Pulmonary artery endothelial cell (primary cell): ENCODE measurements around the gene CTF1. TPM values are rescaled to one million over a fixed set of nuclear protein-coding genes. Genes with fewer than 3 reads are reported as not detected.

Experiments
- total RNA-seq: library from RNA; depleted of rRNA; stranded (reverse); fragments of >200 nt; gene quantifications from 2 replicates; pipeline ENCODE4 v1.2.3, GENCODE V29; 2014

The CTF1 gene
- total RNA-seq, 1 donor from 2014 or later, result 0.20 TPM

Other genes with a start within 250 kb of the CTF1 start
- 6.7 and 11.1 TPM in 2 replicates for gene PRR14, start 245.7 kb upstream of the CTF1 start, total RNA-seq
- gene FBRS, start 238.2 kb upstream of the CTF1 start, total RNA-seq, result 12.4 and 14.0 TPM in 2 replicates
- 33.4 and 42.6 TPM in 2 replicates for gene SRCAP, start 197.4 kb upstream of the CTF1 start, total RNA-seq
- gene PHKG2, start 148.2 kb upstream of the CTF1 start, total RNA-seq, result 20.9 and 21.2 TPM in 2 replicates
- 1.3 and 1.6 TPM in 2 replicates for gene CFAP119, start 134.6 kb upstream of the CTF1 start, total RNA-seq
- gene RNF40, start 134.3 kb upstream of the CTF1 start, total RNA-seq, result 63.8 and 99.4 TPM in 2 replicates
- gene ZNF629, start 109.4 kb upstream of the CTF1 start, total RNA-seq, result 6.1 and 7.8 TPM in 2 replicates
- 28.8 and 30.7 TPM in 2 replicates for gene BCL7C, start 2.5 kb upstream of the CTF1 start, total RNA-seq
- gene FBXL19, start 27.0 kb downstream of the CTF1 start, total RNA-seq, result 27.0 and 29.7 TPM in 2 replicates
- gene ORAI3, start 52.5 kb downstream of the CTF1 start, total RNA-seq, result 12.4 and 19.5 TPM in 2 replicates
- gene SETD1A, start 61.1 kb downstream of the CTF1 start, total RNA-seq, result 2.2 and 2.4 TPM in 2 replicates
- 11.3 and 14.9 TPM in 2 replicates for gene HSD3B7, start 88.6 kb downstream of the CTF1 start, total RNA-seq
- 0.33 and 0.39 TPM in 2 replicates for gene STX1B, start 114.0 kb downstream of the CTF1 start, total RNA-seq
- 32.0 and 32.5 TPM in 2 replicates for gene STX4, start 136.9 kb downstream of the CTF1 start, total RNA-seq
- 6.8 and 9.2 TPM in 2 replicates for gene ZNF668, start 177.6 kb downstream of the CTF1 start, total RNA-seq
- 13.8 and 14.1 TPM in 2 replicates for gene ZNF646, start 177.8 kb downstream of the CTF1 start, total RNA-seq
- 0.92 TPM in 2 replicates for gene PRSS53, start 192.3 kb downstream of the CTF1 start, total RNA-seq
- 53.6 and 78.7 TPM in 2 replicates for gene VKORC1, start 198.2 kb downstream of the CTF1 start, total RNA-seq
- 19.8 and 20.2 TPM in 2 replicates for gene BCKDK, start 211.8 kb downstream of the CTF1 start, total RNA-seq
- 39.5 and 40.4 TPM in 2 replicates for gene KAT8, start 221.1 kb downstream of the CTF1 start, total RNA-seq
- gene PRSS8, start 239.1 kb downstream of the CTF1 start, total RNA-seq, result not detected in 2 replicates